CD14-positive monocyte (primary cell): ENCODE results near the gene PTPRD. TPM values are rescaled to one million over a fixed set of nuclear protein-coding genes. Genes with fewer than 3 reads are reported as not detected.

ENCODE experiments used
- DNase-seq, 3 donors: peaks; one replicate each; pipeline ENCODE4 v3.0.0-alpha.2; 2011 to 2022
- H2AFZ ChIP-seq: 2 replicates; pipeline ENCODE4 v1.6.0; 2012; ENCODE audit warnings: mild to moderate bottlenecking, low read depth, low read length, inconsistent platforms; ENCODE audit not compliant: insufficient read depth, poor library complexity, severe bottlenecking
- H3K27ac ChIP-seq, 2 donors: 1 replicate in 1 of 2; 2 replicates in 1 of 2; pipeline ENCODE4 v1.5.1; 2012 to 2013; ENCODE audit warnings: low read length in 2 of 2, control low read depth in 1 of 2, inconsistent platforms in 1 of 2, low read depth in 1 of 2, mild to moderate bottlenecking in 1 of 2
- H3K27me3 ChIP-seq, 2 donors: one replicate each; pipeline versions ENCODE4 v1.6.0 to v1.6.1; 2011 to 2013; ENCODE audit warnings: low read length in 2 of 2; ENCODE audit not compliant: control insufficient read depth in 2 of 2, insufficient read depth in 2 of 2
- H3K36me3 ChIP-seq, 2 donors: replicated peaks in 1 of 2; 1 replicate in 1 of 2; 2 replicates in 1 of 2; pipeline versions ENCODE4 v1.5.1 to v1.6.1; 2012 to 2013; ENCODE audit warnings: low read length in 2 of 2, control low read depth in 1 of 2, inconsistent platforms in 1 of 2, mild to moderate bottlenecking in 1 of 2; ENCODE audit not compliant: insufficient read depth in 2 of 2, control insufficient read depth in 1 of 2
- H3K4me1 ChIP-seq, 2 donors: 1 replicate in 1 of 2; 2 replicates in 1 of 2; pipeline versions ENCODE4 v1.5.1 to v1.6.1; 2012 to 2013; ENCODE audit warnings: low read length in 2 of 2, control low read depth in 1 of 2, inconsistent platforms in 1 of 2, mild to moderate bottlenecking in 1 of 2, moderate library complexity in 1 of 2; ENCODE audit not compliant: insufficient read depth in 2 of 2, control insufficient read depth in 1 of 2
- H3K4me2 ChIP-seq: replicated peaks from 2 replicates; pipeline ENCODE3; 2012; ENCODE audit warnings: low read length, moderate library complexity, mild to moderate bottlenecking; ENCODE audit not compliant: poor library complexity, severe bottlenecking; ENCODE audit errors: extremely low read depth
- H3K4me3 ChIP-seq, 3 experiments: fragments of 200-600 bp in 1 of 3; sonication (generic) in 1 of 3; replicated peaks in 1 of 3; 1 replicate in 2 of 3; 2 replicates in 1 of 3; pipeline ENCODE4 v1.5.1; 2011 to 2013; ENCODE audit warnings: low read length in 3 of 3, mild to moderate bottlenecking in 3 of 3, control low read depth in 2 of 3, low read depth in 2 of 3, inconsistent platforms in 1 of 3, moderate library complexity in 1 of 3
- H3K79me2 ChIP-seq: 2 replicates; pipeline ENCODE4 v1.6.0; 2012; ENCODE audit warnings: mild to moderate bottlenecking, control low read depth, inconsistent platforms, low read length, moderate library complexity; ENCODE audit not compliant: insufficient read depth
- H3K9ac ChIP-seq: 2 replicates; pipeline ENCODE4 v1.6.0; 2017; ENCODE audit warnings: low read length, mild to moderate bottlenecking; ENCODE audit not compliant: insufficient read depth, poor library complexity, severe bottlenecking
- H3K9me3 ChIP-seq, 2 donors: replicated peaks in 1 of 2; 1 replicate in 1 of 2; 2 replicates in 1 of 2; pipeline versions ENCODE4 v1.5.1 to v1.6.1; 2012 to 2013; ENCODE audit warnings: low read length in 2 of 2, control low read depth in 1 of 2; ENCODE audit not compliant: control insufficient read depth in 1 of 2, insufficient read depth in 1 of 2
- H4K20me1 ChIP-seq: 2 replicates; pipeline ENCODE4 v1.6.0; 2012; ENCODE audit warnings: mild to moderate bottlenecking, low read length, control low read depth, moderate library complexity; ENCODE audit not compliant: insufficient read depth
- H3K27ac Mint-ChIP-seq, 7 donors: one replicate each; pipeline ENCODE4 v1.8.0; 2020; ENCODE audit warnings: mild to moderate bottlenecking in 7 of 7, mixed read lengths in 7 of 7, moderate library complexity in 6 of 7, inconsistent platforms in 2 of 7
- H3K27me3 Mint-ChIP-seq, 3 donors: one replicate each; pipeline ENCODE4 v1.8.0; 2021 to 2022; ENCODE audit warnings: low read depth in 3 of 3, mild to moderate bottlenecking in 3 of 3, mixed read lengths in 3 of 3, moderate library complexity in 3 of 3, inconsistent platforms in 1 of 3
- H3K36me3 Mint-ChIP-seq, 2 donors: one replicate each; pipeline ENCODE4 v1.8.0; 2020; ENCODE audit warnings: mixed read lengths in 2 of 2, inconsistent platforms in 1 of 2, mild to moderate bottlenecking in 1 of 2
- H3K4me1 Mint-ChIP-seq: one replicate; pipeline ENCODE4 v1.8.0; 2020; ENCODE audit warnings: mild to moderate bottlenecking, mixed read lengths
- H3K4me3 Mint-ChIP-seq, 2 donors: one replicate each; pipeline ENCODE4 v1.8.0; 2020; ENCODE audit warnings: mild to moderate bottlenecking in 2 of 2, mixed read lengths in 2 of 2, moderate library complexity in 1 of 2
- H3K9me3 Mint-ChIP-seq, 7 donors: one replicate each; pipeline ENCODE4 v1.8.0; 2020 to 2022; ENCODE audit warnings: mixed read lengths in 7 of 7, mild to moderate bottlenecking in 6 of 7, moderate library complexity in 6 of 7, inconsistent platforms in 2 of 7
- WGBS: methylation state at CpG from one replicate; pipeline ENCODE4 v1.1.5; 2013; ENCODE audit warnings: missing lambda C conversion rate; ENCODE audit not compliant: insufficient coverage; 5-methylcytosine and 5-hydroxymethylcytosine counted together
- intact Hi-C, 2 donors: fragments of 100-400 bp; cut with micrococcal nuclease; formaldehyde crosslinking; loops; one replicate each; pipeline versions ENCODE4 v1.15.0 to v1.15.1; 2023
- polyA plus RNA-seq, 3 donors: library from polyadenylated mRNA; depleted of rRNA in 1 of 3; unstranded in 2 of 3; stranded (reverse) in 1 of 3; fragments of 300-500 nt in 2 of 3; fragments of >200 nt in 1 of 3; fragmentation: Illumina TruSeq in 2 of 3; gene quantifications; 1 replicate in 2 of 3; 2 replicates in 1 of 3; pipeline ENCODE4 v1.2.3, GENCODE V29; 2012 to 2021
- TF ChIP-seq, protein P1 (sequence below): fragments of 200-600 bp; IDR thresholded peaks from one replicate; pipeline ENCODE4 v1.8.0; 2022; ENCODE audit warnings: antibody characterized with exemption, mild to moderate bottlenecking

PTPRD gene
- polyA plus RNA-seq, 3 donors: not detected

DNA sequence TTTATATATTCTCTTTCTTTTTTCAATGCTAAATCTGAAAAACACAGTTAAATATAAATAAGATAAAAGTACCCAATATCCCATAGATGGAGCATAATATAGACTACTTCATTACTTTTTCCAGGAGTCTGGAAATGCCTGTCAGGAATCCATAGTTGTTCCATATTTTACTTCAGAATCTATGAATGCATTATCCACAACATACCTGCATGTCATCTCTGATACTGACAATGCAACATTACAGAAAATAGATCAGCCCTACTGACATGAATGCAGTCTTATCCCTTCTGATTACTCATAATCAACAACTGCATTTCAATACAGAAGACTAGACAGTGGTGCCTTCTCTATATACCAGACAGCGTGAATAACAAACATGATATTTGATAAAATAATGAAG is 517.6 kb downstream of the PTPRD start:
- no peaks in the 10 kb centered on the region for H3K9me3 ChIP-seq
- H2AFZ ChIP-seq: no peak overlapping the region
- no peak overlapping the region for H3K9ac ChIP-seq
- H3K79me2 ChIP-seq: no peaks in the 10 kb centered on the region
- WGBS: no CpG with 5 or more reads among the region's 1 CpG
- Mint-ChIP-seq H3K4me3 (no peak overlapping the region), H3K4me1 (no peaks in the 10 kb centered on the region), H3K36me3 (no peaks in the 10 kb centered on the region), H3K27ac (no peak overlapping the region), H3K27me3 (no peaks in the 10 kb centered on the region), H3K9me3 (peaks cover 0 to 5% (median 2%) of the 10 kb centered on the region in 7 donors)
- H3K36me3 ChIP-seq: no peaks in the 10 kb centered on the region
- H3K27me3 ChIP-seq: no peaks in the 10 kb centered on the region
- no peak overlapping the region for H3K4me3 ChIP-seq
- H4K20me1 ChIP-seq: no peaks in the 10 kb centered on the region
- H3K27ac ChIP-seq: no peak overlapping the region
- TF ChIP-seq, protein P1, sequence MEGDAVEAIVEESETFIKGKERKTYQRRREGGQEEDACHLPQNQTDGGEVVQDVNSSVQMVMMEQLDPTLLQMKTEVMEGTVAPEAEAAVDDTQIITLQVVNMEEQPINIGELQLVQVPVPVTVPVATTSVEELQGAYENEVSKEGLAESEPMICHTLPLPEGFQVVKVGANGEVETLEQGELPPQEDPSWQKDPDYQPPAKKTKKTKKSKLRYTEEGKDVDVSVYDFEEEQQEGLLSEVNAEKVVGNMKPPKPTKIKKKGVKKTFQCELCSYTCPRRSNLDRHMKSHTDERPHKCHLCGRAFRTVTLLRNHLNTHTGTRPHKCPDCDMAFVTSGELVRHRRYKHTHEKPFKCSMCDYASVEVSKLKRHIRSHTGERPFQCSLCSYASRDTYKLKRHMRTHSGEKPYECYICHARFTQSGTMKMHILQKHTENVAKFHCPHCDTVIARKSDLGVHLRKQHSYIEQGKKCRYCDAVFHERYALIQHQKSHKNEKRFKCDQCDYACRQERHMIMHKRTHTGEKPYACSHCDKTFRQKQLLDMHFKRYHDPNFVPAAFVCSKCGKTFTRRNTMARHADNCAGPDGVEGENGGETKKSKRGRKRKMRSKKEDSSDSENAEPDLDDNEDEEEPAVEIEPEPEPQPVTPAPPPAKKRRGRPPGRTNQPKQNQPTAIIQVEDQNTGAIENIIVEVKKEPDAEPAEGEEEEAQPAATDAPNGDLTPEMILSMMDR: no peak
- no peak overlapping the region for H3K4me2 ChIP-seq
- intact Hi-C loops: no loop called here
- no peak for DNase-seq
- no peaks in the 10 kb centered on the region for H3K4me1 ChIP-seq

DNA sequence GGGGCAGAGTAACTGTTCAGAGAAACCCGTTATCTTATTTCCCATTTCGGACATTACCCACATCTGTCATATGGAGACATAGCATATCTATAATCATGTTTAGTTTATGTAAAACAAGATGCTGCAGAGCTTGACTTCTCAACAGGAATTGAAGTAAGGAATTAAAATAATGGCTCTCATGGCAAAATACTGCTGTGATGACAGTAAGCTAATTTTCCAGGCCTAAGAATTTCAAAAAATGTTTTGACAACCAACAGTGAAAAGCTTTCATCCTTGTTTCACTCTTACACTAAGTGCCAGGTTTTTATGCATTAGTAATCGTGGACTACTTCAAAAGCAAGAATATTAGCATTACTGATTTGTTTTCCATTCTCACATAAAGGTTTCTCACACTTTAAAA is 518.2 kb downstream of the PTPRD start:
- Histone ChIP-seq H3K9ac (no peak overlapping the region), H3K36me3 (no peaks in the 10 kb centered on the region), H3K4me1 (no peaks in the 10 kb centered on the region), H3K27me3 (no peaks in the 10 kb centered on the region), H4K20me1 (no peaks in the 10 kb centered on the region), H3K79me2 (no peaks in the 10 kb centered on the region), H3K9me3 (no peaks in the 10 kb centered on the region), H3K4me2 (no peak overlapping the region), H3K27ac (no peak overlapping the region), H2AFZ (no peak overlapping the region), H3K4me3 (no peak overlapping the region)
- Mint-ChIP-seq H3K9me3 (peaks cover 0 to 5% (median 2%) of the 10 kb centered on the region in 7 donors), H3K4me1 (no peaks in the 10 kb centered on the region), H3K27me3 (no peaks in the 10 kb centered on the region), H3K36me3 (no peaks in the 10 kb centered on the region), H3K4me3 (no peak overlapping the region), H3K27ac (no peak overlapping the region)
- DNase-seq: no peak
- TF ChIP-seq, protein P1: no peak
- WGBS: no CpG with 5 or more reads among the region's 3 CpGs
- intact Hi-C loops: no loop called here
